Measurements from ENCODE around the gene ACTR3C.

GRCh38 chr7:150372271-150373048 lies 49.1 kb upstream of the ACTR3C start:
- TF ChIP-seq CTCF (IDR thresholded peaks at IDR 0.05 in 4 of 5, conservative IDR thresholded peaks at IDR 0.05 in 1 of 5) (no peak), POLR2A (IDR thresholded peaks at IDR 0.05) (no peak)
